NT2/D1 (cell line): Measurements from ENCODE around the gene ST6GALNAC3.

ENCODE experiments used
- YY1 ChIP-seq: IDR thresholded peaks from 2 replicates; pipeline ENCODE4 v1.6.1; 2011; ENCODE audit not compliant: insufficient read length, insufficient read depth
- ZNF274 ChIP-seq: IDR thresholded peaks from 2 replicates; pipeline ENCODE4 v1.6.1; 2011; ENCODE audit warnings: mild to moderate bottlenecking, low read depth, low read length

GRCh38 chr1:76587212-76587611 lies 512.7 kb downstream of the ST6GALNAC3 start:
- no peak for TF ChIP-seq ZNF274
- TF ChIP-seq YY1 = no peak
